Astrocyte (in vitro differentiated cells and primary cell): ENCODE measurements around the gene TEKT4. TPM values are rescaled to one million over a fixed set of nuclear protein-coding genes. Genes with fewer than 3 reads are reported as not detected.
A peak's percentile ranks its signal among the peaks of the same experiment; 100 is the strongest.

Experiments
- DNase-seq: peaks from one replicate; pipeline ENCODE4 v3.0.0-alpha.2; 2010; ENCODE audit warnings: low read depth
- FAIRE-seq: peaks from 2 replicates; lab custom pipeline; 2011; peaks lifted over from hg19 to GRCh38; lab: Jason Lieb, UNC
- H2AFZ ChIP-seq: 2 replicates; pipeline ENCODE4 v1.6.0; 2012; ENCODE audit warnings: low read depth, low read length, inconsistent platforms
- H3K27ac ChIP-seq: 2 replicates; pipeline ENCODE4 v1.5.1; 2011; ENCODE audit warnings: low read depth, low read length, inconsistent platforms
- H3K27me3 ChIP-seq: 2 replicates; pipeline ENCODE4 v1.6.0; 2011; ENCODE audit warnings: low read length, inconsistent platforms; ENCODE audit not compliant: insufficient read depth
- H3K36me3 ChIP-seq: 2 replicates; pipeline ENCODE4 v1.5.1; 2011; ENCODE audit warnings: low read length, inconsistent platforms; ENCODE audit not compliant: insufficient read depth
- H3K4me1 ChIP-seq: 2 replicates; pipeline ENCODE4 v1.5.1; 2011; ENCODE audit warnings: low read length, inconsistent platforms; ENCODE audit not compliant: insufficient read depth
- H3K4me2 ChIP-seq: 2 replicates; pipeline ENCODE4 v1.6.0; 2012; ENCODE audit warnings: low read length, inconsistent platforms
- H3K4me3 ChIP-seq: 2 replicates; pipeline ENCODE4 v1.5.1; 2011; ENCODE audit warnings: low read depth, mild to moderate bottlenecking, low read length, inconsistent platforms; ENCODE audit not compliant: insufficient read depth
- H3K79me2 ChIP-seq: 2 replicates; pipeline ENCODE4 v1.6.0; 2012; ENCODE audit warnings: mild to moderate bottlenecking, low read length, inconsistent platforms; ENCODE audit not compliant: insufficient read depth
- H3K9ac ChIP-seq: 2 replicates; pipeline ENCODE4 v1.6.0; 2012; ENCODE audit warnings: mild to moderate bottlenecking, low read length, inconsistent platforms
- H3K9me3 ChIP-seq: 2 replicates; pipeline ENCODE4 v1.5.1; 2012; ENCODE audit warnings: low read depth, mild to moderate bottlenecking, low read length, inconsistent platforms; ENCODE audit not compliant: insufficient read depth
- H4K20me1 ChIP-seq: 2 replicates; pipeline ENCODE4 v1.6.0; 2012; ENCODE audit warnings: low read length, inconsistent platforms; ENCODE audit not compliant: insufficient read depth
- H3K27ac Mint-ChIP-seq: one replicate; pipeline ENCODE4 v1.8.0; 2021; ENCODE audit warnings: mild to moderate bottlenecking, mixed read lengths; ENCODE audit not compliant: unreplicated experiment
- H3K27me3 Mint-ChIP-seq: one replicate; pipeline ENCODE4 v1.8.0; 2021; ENCODE audit warnings: low read depth, mixed read lengths; ENCODE audit not compliant: unreplicated experiment
- H3K36me3 Mint-ChIP-seq: one replicate; pipeline ENCODE4 v1.8.0; 2021; ENCODE audit warnings: low read depth, mixed read lengths; ENCODE audit not compliant: unreplicated experiment
- H3K4me1 Mint-ChIP-seq: one replicate; pipeline ENCODE4 v1.8.0; 2021; ENCODE audit warnings: low read depth, mixed read lengths; ENCODE audit not compliant: unreplicated experiment
- H3K4me3 Mint-ChIP-seq: one replicate; pipeline ENCODE4 v1.8.0; 2021; ENCODE audit warnings: mild to moderate bottlenecking, moderate library complexity, mixed read lengths; ENCODE audit not compliant: unreplicated experiment
- H3K9me3 Mint-ChIP-seq: one replicate; pipeline ENCODE4 v1.8.0; 2021; ENCODE audit warnings: mild to moderate bottlenecking, mixed read lengths; ENCODE audit not compliant: unreplicated experiment
- CTCF ChIP-seq: IDR thresholded peaks from 2 replicates; pipeline ENCODE4 v1.5.1; 2011; ENCODE audit warnings: low read depth, mild to moderate bottlenecking, inconsistent platforms, low read length, moderate library complexity; ENCODE audit not compliant: insufficient read depth
- EZH2 ChIP-seq: IDR thresholded peaks from 2 replicates; pipeline ENCODE4 v1.6.1; 2012; ENCODE audit warnings: mild to moderate bottlenecking, low read length, inconsistent platforms; ENCODE audit not compliant: insufficient read depth
- total RNA-seq: library from RNA; stranded (reverse); gene quantifications from 2 replicates; pipeline ENCODE4 v1.2.1, GENCODE V29; 2021

TEKT4 gene
- total RNA-seq, 1 donor from 2014 or later: not detected

- Histone ChIP-seq H2AFZ (no peak overlapping the region), H3K9me3 (no peaks in the 10 kb centered on the region), H4K20me1 (no peaks in the 10 kb centered on the region), H3K79me2 (no peaks in the 10 kb centered on the region), H3K27ac (no peak overlapping the region), H3K9ac (no peak overlapping the region), H3K4me1 (no peaks in the 10 kb centered on the region), H3K27me3 (peaks cover 3% of the 10 kb centered on the region), H3K36me3 (no peaks in the 10 kb centered on the region), H3K4me3 (no peak overlapping the region), H3K4me2 (no peak overlapping the region)
- H3K27me3 Mint-ChIP-seq: peaks cover 70% of the 10 kb centered on the region
- H3K27ac Mint-ChIP-seq: no peak overlapping the region
- no peak for TF ChIP-seq CTCF
- no peak for TF ChIP-seq EZH2
- H3K9me3 Mint-ChIP-seq: no peaks in the 10 kb centered on the region
- H3K4me1 Mint-ChIP-seq: peaks cover 3% of the 10 kb centered on the region
- no peaks in the 10 kb centered on the region for H3K36me3 Mint-ChIP-seq
- FAIRE-seq: no peak
- DNase-seq: no peak
- H3K4me3 Mint-ChIP-seq: peak overlapping the region; percentile 66
Measured at GRCh38 chr2:94870440-94871225, 597 bp upstream of the TEKT4 start.

GRCh38 chr2:94872088-94872618, 923 bp downstream of the TEKT4 start:
- peaks cover 3% of the 10 kb centered on the region for H3K4me1 Mint-ChIP-seq
- H3K36me3 Mint-ChIP-seq: no peaks in the 10 kb centered on the region
- Histone ChIP-seq H4K20me1 (no peaks in the 10 kb centered on the region), H3K27me3 (no peaks in the 10 kb centered on the region), H3K27ac (no peak overlapping the region), H3K79me2 (no peaks in the 10 kb centered on the region), H3K4me2 (no peak overlapping the region), H3K36me3 (no peaks in the 10 kb centered on the region), H3K4me3 (no peak overlapping the region), H3K9ac (no peak overlapping the region), H2AFZ (no peak overlapping the region), H3K9me3 (no peaks in the 10 kb centered on the region), H3K4me1 (no peaks in the 10 kb centered on the region)
- peaks cover 68% of the 10 kb centered on the region for H3K27me3 Mint-ChIP-seq
- FAIRE-seq: no peak
- no peak overlapping the region for H3K4me3 Mint-ChIP-seq
- DNase-seq: no peak
- H3K27ac Mint-ChIP-seq: no peak overlapping the region
- TF ChIP-seq CTCF (no peak), EZH2 (no peak)
- H3K9me3 Mint-ChIP-seq: no peaks in the 10 kb centered on the region
